Bone marrow (tissue), 2 donors: ENCODE results near the gene MAP4K2.
A peak's percentile ranks its signal among the peaks of the same experiment; 100 is the strongest.

Source experiments
- DNase-seq, 2 donors: peaks; one replicate each; lab custom pipeline; 2025; lab: John Stamatoyannopoulos, UW

Gene MAP4K2

DNA sequence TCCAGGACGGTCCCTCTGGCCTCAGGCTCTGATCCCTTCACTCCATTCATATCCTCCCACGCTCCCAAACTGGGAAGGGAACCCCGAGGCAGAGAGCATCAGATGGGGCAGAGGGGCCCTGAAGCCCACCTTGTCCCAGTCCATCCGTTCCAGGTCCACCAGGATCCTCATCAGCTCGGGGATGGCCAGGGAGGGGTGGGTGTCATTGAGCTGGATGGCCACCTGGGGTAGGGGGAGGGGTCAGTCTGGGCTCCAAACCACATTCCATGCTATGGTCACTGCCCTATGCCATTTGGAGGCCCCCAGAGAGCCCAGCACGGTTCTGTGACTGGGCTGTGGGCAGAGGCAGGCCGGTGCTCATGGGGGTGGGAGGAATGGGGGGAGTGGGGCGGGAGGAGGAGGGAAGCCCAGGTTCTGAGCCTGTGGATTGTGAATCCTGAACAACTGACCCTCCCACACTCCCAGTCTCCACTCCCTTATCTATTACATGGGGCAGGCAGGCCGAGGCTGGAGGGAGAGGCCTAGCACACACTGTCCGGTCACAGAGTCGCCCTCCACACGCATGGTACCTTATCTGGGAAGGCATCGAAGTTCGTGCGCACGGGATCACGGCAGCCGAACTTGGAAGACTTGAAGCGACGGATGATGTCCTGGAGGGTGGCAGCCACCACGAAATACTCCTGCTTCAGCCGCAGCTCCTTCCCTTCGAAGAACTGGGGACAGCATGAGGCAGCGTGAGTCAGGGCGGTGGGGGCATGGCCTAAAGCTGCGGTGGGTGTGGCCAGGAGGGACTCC, 48.7 kb downstream of the MAP4K2 start:
- no peak for DNase-seq

DNA sequence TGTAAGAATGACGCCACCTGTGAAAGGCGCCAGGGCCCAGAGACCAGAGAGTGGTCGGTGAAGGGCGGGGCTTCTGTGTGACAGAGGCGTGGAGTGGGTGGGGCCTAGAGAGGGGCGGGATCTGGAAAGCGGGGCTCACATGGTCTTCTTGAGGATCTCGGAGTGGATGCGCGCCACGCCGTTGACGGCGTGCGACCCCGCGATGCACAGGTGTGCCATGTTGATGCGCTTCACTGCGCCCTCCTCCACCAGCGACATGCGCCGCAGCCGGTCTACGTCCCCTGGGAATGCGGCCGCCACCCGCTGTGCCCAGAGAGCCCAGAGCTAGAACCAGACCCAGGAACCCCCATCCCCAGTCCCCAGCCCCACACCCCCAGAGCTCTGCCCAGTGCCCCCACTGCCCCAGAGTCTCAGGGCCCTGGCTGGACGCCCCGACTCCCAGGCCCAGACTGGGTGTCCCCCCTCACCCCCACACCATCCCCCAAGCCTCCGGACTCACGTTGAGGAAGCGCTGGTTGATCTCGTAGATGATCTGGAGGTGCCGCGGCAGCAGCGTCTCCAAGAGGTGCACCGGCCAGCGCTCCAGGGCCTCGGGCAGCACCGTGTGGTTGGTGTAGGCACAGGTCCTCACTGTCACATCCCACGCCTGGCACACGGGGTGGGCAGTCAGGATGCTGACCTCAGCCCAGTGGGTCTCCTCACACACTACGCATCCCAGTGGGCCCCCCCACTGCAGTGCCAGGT, 49.5 kb downstream of the MAP4K2 start:
- no peak for DNase-seq

DNA sequence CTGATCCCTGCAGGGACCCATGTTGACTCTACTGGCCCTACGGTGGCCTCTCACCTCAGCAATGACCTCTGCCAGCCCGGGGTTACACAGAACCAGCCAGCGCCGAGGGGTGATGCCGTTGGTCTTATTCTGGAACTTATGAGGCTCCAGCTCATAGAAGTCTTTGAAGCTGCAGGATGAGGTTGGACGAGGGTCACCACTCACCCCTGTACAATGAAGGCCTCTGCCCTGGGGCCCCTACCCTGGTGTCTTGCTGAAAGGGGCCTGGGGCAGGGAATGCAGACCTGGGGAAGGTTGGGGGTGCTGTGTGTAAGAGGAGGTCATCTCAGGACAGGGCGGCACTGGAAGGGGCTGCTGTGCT, 50.0 kb downstream of the MAP4K2 start:
- no peak for DNase-seq

DNA sequence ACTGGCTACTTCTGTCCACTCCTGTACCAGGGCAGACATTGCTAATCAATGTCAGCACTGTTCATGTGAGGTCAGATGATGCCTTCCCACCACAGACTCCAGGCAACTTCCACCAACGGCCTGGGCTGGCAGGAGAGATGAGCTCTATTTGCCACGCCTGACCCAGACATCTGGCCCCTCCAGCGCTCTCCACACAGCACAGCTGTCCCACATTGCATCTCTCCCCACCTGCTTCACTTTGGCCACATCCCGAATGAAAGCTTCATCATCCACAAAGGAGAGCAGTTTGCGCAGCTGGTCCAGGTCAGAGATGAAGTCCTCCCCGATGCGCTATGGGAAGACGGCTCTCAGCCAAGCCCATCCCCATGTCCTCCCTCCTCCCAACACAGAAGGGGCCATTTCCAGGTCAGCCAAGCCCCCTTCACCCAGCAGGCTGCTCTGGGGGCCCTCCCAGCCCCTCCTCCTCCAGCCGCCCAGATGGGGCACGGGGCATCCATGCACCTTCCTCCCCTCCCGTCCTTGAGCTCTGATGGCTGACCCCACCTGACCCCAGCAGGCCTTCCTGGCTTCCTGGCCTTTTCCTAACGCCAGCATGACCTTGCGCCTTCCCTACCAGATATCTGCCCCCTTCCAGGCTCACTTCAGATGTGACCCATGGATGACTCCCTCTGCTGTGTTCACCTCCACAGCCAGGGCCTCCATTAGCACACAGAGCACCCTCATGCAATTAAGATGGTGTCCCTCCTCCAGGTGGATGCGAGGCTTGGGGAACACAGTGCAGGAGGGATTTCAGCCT, 50.6 kb downstream of the MAP4K2 start:
- DNase-seq = no peak

DNA sequence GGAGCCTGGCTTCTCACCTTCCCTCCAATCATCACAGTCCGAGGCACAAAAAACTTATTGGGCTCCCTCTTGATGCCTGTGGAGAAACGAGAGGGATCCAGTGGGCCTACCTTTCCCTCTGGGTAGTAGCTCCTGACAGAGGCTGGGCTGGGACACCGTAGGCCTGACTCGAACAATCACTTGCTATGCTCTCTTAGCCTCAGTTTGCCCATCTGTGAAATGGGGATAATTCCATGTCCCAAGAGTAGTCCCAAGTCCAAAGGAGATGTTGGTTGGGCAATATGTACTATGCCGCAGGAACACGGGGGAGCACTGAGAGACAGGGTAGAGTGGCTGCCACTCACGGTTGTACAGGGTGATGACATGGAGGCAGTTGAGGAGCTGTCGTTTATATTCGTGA, 51.4 kb downstream of the MAP4K2 start:
- no peak for DNase-seq

DNA sequence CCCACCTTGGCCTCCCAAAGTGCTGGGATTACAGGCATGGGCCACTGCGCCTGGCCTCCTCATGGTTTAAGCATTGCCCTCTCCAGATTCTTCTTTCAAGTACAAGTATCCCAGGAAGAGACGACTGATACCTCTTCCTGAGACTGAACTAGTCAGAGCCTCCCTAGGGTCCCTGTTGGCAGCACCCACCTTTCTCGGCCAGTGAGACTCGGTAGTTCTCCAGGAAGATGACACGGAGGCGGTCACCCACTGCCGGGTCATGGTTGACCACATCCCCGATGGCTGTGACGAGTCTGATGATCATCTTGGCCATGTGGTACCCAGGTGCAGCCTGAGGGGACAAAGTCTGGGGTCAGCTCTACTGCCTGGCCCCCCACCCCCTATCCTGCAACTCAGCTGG, 51.9 kb downstream of the MAP4K2 start:
- DNase-seq = no peak

DNA sequence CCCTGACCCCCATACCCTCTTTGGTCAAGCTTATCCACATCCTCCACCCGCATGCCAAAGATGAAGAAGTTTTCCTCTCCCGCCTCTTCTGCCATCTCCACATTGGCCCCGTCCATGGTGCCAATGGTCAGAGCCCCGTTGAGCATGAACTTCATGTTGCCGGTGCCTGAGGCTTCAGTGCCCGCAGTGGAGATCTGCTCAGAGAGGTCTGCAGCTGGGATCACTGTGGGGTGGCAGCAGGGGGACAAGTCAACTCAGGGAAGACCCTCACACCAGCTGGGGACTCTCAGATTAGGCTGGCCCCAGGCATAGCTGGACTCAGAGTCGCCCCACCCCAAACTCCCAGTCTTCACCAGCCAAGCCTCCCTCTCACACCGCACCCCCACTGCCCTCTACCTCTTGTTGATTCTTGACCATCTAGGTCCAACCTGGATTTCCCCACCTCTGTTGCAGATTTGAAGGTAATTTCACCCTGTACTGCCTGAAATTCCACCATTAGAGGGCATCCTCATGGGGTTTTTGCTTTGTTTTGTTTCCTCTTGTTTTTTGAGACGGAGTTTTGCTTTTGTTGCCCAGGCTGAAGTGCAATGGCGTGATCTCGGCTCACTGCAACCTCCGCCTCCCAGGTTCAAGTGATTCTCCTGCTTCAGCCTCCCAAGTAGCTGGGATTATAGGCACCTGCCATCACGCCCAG, 52.5 kb downstream of the MAP4K2 start:
- DNase-seq = no peak

DNA sequence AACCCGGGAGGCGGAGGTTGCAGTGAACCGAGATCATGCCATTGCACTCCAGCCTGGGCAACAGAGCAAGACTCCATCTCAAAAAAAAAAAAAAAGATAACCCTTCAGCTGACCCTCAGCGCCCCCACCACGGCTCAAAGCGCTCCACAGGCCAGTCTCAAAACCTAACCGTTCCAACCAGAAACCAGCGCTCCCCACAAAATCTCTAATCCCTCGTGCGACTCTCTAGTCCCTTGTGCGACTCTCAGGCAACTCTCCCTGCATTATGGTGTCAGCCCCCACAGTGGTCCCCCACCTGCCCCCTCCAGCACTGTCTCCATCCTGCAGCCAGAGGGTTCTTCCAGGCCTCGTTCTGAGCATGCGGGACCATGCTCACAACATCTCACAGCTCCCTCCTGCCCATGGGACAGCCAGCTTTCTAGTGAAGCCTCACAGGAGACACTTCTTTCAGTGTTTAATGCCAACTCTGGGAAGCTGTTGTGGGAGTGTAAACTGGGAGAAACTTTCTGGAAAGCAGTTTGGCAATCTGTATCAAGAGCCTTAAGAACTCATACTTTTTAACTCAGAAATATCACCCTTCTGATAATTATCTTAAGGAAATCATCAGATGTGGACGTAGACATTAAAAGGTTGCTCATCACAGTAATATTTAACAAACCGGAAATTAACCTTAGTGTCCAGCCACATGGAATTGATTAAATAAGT, 54.9 kb downstream of the MAP4K2 start:
- no peak for DNase-seq

DNA sequence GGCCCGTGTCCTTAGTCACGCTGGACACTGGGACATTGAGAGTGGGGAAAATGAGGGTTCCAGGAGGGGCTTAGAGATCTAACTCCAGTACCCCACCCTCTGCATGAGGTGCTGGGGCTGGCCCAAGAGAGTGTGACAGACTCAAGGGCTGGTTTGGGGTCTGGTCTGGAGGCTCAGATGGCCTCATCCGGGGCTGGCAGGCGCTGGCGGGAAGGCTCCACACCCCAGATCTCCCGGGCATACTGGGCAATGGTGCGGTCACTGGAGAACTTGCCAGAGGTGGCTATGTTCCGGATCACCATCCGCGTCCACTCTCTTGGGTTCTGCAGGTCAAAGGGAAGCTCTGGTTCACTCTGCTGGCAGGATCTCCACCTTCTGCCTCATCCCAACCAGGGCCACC, 56.5 kb downstream of the MAP4K2 start:
- DNase-seq = no peak

DNA sequence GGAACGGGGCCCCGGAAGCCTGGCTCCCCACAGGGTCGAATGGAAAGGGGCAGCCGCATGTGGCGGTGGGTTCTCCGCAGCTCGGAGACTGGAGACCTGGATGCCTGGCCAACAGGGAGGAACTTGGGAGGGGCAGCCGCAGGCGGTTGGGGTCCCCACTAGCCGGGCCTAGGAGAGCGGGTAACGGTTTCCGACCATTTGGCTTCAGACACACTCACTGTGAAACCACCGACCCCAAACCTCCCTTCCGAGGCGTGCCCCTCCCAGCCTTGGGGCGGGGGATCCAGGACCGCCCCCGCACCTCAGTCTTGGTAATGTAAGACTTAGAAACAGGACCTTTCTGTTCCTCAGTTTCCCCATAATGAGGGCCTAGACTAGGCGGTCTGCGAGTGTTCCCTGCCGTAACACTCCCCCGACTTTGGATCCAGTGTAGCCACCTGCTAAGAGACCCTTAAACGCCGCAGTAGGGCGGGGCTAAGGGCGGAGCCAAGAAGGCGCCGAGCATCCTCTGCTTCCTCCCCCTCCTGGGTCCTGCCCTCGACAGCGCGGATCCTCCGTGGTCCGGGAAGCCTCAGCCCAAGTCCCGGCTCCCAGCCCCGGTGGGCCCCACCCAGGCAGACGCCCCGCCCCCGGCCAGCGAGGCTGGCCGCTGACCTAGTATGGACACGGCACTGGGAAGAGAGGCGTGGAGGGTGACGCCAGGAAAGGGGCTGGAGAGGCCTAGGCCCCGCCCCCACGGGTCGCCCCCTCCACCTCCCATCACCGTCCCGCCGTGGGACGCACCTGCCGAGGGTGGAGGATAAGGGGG, 57.3 kb downstream of the MAP4K2 start:
- peak; percentile 45 to 75 for DNase-seq

DNA sequence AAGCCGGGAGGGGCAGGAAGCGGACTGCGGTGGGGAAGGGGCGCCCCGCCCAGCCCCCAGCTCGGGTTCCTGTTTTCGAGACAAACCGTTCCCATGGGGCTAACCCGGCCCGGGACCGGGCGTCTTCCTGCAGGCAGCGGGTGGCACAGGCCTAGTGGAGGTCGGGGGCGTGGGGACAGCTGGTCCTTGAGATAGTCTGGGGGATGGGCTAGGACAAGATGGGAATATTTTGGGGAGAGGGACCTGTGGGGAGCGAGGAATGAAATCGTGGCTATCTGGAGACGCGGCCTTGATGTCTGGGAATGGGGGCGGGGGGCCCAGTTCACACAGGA, 57.9 kb downstream of the MAP4K2 start:
- peak; percentile 47 to 91 for DNase-seq

DNA sequence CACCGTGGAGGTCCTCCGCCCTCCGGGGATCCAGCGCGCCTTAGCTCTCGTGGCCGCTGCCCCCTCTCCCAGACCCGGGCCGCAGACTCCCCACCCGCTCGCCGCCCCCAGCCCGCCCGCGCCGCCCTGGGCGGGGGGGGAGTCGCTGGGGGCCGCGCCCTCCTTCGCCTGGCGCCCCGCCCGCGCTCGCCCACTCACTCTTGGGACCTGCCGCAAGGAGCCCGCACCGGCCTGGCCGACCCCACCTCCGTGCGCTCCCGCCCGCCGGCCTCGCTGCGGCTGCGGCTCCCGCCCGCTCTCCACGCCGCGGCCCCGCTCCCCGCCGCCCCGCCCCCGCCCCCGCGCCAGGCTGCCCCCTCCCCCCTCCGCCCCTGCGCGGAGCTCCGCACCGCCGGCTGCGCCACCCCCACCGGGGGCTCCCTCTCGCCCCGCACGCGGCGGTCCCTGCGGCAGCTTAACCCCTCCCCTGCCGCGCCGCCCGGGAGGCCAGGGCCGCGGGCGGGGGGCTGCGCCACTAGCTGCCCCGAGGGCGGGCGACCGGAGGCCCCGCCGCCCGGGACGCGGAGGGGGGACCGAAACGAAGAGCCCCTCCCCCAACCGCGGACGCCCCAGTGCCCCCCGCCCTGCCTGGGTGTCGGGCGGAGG, 58.3 kb downstream of the MAP4K2 start:
- DNase-seq = no peak

DNA sequence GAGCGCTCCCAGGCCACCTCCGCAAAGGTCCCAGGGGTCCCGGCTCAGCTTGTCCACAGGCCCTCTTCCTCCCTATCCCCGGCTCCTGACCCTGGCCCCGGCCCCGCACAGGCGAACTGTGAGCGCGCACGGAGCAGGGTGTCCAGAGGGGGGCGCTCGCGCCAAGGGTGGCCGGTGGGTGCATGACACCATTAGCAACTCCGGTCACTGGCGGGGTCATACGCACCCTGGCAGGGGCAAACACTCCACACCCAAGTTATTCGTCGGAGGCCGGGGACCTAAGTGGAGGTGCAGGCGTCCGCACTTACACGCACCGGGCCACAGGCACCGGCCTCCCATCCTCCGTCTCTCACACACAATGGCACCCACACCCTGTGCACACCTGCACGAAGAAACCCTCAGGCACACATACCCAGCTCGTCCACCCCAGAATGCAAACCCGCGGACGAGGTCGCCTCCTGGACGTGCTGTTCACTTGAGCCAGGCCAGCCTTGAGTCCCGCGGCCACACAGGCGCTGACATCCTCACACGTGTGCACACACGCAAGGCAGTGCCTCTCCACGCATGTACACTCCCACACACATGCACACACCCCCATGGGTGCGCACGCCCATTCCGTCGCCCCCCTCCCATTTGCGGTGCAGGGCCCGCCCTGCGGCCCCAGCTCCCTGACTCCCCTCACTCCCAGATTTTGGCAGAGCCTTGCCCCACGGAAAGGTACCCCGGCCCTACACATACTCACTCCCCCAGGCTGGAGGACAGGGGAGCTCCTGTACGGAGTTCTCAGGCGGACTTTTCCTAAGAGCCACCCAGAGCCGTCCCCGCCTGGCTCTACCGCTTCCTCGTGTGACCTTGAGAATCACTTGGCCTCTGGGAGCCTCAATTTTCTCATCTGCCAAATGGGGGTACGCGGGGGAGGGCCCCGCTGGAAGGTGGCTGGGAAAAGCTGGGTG, 59.1 kb downstream of the MAP4K2 start, which contains the start of gene RASGRP2:
Gene RASGRP2, minus strand, starts transcription at position 552 of the 953 bp plus-strand sequence. CDS start 1,276 bp downstream, outside the sequence.
- peak; percentile 41 to 75 for DNase-seq

DNA sequence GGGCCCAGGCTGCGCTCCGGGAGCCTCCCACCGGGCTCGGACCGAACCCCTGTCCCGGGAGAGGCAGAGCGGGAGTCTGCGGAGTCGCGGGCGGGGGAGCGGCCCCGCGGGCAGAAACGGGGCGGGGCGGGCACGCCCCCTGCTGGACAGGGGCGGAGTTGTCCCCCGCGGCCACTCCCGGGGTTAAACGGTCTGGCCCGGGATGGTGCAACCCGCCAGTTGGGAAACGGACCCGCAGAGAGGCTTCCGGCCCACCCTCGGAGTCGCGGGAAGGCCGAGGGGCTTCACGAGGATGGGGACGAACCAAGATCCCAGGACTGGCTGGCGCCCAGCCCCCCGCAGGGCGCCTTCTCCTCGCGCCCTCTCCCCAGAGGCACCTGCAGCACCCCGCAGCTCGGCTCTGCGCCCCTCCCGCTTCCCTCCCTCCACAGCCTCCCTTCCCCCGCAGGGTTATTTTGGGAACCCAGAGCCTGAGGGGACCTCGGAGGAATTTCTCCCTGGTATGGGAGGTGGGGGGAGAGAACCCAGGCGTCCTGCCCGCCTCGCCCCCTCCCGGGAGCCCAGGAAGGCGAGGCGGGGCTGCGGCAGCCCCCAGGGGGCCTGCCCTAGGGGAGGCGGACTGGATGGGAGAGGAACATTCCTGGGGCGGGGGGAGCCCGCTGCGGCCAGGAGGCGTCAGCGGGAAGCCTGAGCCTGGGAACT, 60.0 kb downstream of the MAP4K2 start:
- peak; percentile 28 to 79 for DNase-seq

DNA sequence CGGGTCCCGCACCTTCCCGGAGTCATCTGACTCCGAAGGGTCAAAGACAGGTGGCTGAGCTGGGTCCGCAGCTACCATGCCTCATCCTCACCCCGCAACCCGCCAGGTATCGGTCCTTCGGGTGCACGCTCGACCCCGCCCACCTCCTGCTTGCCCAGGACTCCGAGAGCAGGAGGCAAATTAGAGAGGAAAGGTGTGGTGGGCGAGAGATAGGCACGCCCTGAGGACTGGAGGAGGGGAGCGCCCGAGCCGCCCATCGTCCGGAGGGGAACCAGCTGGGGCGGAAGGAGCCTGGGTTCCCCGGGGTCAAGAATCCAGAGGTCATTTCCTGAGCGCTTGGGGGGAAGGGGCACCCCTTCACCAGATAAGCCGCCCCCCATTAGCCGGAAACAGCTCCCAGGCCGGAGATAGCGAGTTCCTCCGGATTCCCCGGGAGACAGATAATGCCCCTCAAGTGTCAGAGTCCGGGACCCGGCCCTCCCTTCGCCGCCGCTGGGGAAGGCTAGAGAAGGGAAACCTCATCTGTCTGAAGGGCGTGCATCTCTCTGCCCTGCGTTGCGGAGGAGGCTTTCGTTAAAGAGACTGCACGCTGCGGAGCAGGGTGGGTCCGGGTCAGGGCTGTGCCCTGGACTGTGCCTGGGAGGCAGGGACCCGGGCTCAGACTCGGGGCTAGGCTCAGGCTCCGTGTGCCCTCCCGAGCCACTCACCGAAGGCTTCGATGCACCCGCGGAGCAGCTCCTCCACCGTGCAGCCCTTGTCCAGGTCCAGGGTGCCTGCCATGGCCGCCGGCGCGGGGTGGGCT, 60.7 kb downstream of the MAP4K2 start:
- DNase-seq = peak in 1 of 2 donors; percentile 13

DNA sequence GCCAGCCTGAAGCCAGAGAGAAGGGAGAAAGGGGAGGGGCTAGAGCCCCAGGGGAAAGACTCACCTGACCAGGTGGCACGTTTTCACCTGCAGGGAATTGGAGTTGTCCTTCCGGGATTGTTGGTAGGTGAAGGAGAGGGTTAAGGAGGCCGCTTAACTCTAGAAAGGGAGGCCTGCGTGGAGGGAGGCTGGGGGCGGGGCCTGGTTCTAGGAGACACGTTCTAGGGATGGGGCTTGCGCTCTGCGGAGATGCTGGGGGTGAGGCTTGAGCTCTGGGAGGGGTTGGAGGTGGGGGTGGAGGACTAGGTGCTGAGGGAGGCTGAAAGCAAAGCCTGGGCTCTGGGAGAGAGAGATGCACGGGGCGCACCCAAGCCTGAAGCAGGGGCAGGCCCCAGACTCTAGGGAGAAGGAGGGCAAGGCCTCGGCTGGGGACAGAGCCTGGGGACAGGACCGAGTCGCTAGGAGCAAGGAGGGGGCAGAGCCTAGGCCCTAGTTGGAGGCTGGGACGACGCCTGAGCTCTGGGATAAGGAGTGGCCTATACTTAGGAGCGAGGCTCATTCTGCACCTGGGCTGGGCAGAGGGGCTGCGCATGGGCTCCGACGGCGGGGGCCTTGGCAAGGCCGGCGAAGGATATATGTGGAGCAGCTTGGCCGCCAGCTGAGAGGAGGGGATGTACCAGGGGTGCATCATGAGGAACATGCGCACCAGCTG, 61.5 kb downstream of the MAP4K2 start:
- no peak for DNase-seq

DNA sequence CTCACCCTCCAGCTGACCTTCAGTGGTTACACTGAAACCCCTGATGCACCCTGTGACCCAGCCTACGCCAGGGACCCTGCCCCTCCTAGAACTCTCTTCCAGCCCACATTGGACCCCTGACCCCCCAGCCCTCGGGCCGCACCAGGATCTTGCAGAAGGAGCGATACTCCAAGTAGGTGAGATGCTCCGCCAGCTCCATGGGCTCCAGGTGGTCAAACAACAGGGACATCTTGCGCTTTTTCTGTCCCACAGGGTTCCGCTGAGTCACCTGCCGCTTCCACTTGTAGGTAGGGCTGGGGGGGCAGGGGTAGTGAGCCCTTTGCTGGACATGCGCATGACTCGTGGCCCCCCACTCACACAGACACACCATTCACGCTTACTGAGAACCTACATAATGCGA, 63.1 kb downstream of the MAP4K2 start:
- no peak for DNase-seq
